K562 (cell line): ENCODE data around the gene RGMA. TPM values are rescaled to one million over a fixed set of nuclear protein-coding genes. Genes with fewer than 3 reads are reported as not detected.

ENCODE experiments used
- CUX1 ChIP-seq: fragments of 200-800 bp; sonication (Bioruptor generic); IDR thresholded peaks from 2 replicates; pipeline ENCODE4 v1.6.1; 2016; ENCODE audit warnings: missing genetic modification characterization, missing compliant biosample characterization
- VEZF1 ChIP-seq: fragments of 200-800 bp; sonication (Bioruptor generic); IDR thresholded peaks from 2 replicates; pipeline ENCODE4 v1.6.1; 2017; ENCODE audit warnings: missing genetic modification characterization, missing compliant biosample characterization
- ZBTB26 ChIP-seq: fragments of 450-650 bp; formaldehyde crosslinking; IDR thresholded peaks from 2 replicates; pipeline ENCODE4 v1.4.0; 2022; ENCODE audit warnings: missing genetic modification characterization
- polyA plus RNA-seq, 8 experiments: library from polyadenylated mRNA; depleted of rRNA in 4 of 8; stranded (reverse) in 5 of 8; unstranded in 3 of 8; fragments of >200 nt; fragmentation: Nextera tagmentation in 2 of 8; fragmentation: Illumina TruSeq in 1 of 8; extraction: Ambion mirVana in 2 of 8; extraction: Trizol in 1 of 8; gene quantifications; 2 replicates each; pipeline versions ENCODE4 v1.2.1 to v1.2.3, GENCODE V29; 2011 to 2014; ENCODE audit warnings: inconsistent platforms in 1 of 8, missing spikeins in 1 of 8
- total RNA-seq, 7 experiments: library from RNA; depleted of rRNA in 6 of 7; stranded (reverse); fragments of >200 nt in 6 of 7; fragmentation: Illumina TruSeq in 2 of 7; extraction: Trizol in 2 of 7; gene quantifications; 2 replicates each; pipeline versions ENCODE4 v1.2.1 to v1.2.3, GENCODE V29; 2011 to 2021; ENCODE audit warnings: low replicate concordance in 1 of 7

Gene RGMA
- total and polyA plus RNA-seq, 9 of the 15 experiments (the other 6 are each of a cell fraction or from before 2014, with no cell fraction given), result 0.03 to 0.05 (median 0.03) TPM; not detected in 6

GRCh38 chr15:93067649-93068085 lies 21.3 kb downstream of the RGMA start (continued):
- TF ChIP-seq CUX1 (CRISPR knock-in tag) (no peak), VEZF1 (CRISPR knock-in tag) (no peak), ZBTB26 (CRISPR knock-in tag) (no peak)
